ENCODE results near the gene NELFA. TPM values are rescaled to one million over a fixed set of nuclear protein-coding genes. Genes with fewer than 3 reads are reported as not detected.
A peak's percentile ranks its signal among the peaks of the same experiment; 100 is the strongest.

Gene NELFA
- total and polyA plus RNA-seq, 10 of the 15 experiments (the other 5 are each of a cell fraction or from before 2014, with no cell fraction given), result 0.39 to 38.6 (median 16.7) TPM

GRCh38 chr4:1983053-1983845 is 25.5 kb downstream of the NELFA start:
- intact Hi-C loops (cut with micrococcal nuclease; ENCODE audit: unreplicated experiment), result no loop called here
- ChIA-PET RAD21 (ENCODE audit: unreplicated experiment) (no interaction called here), CTCF (no interaction called here), SMC1A (ENCODE audit: uncharacterized antibody, unreplicated experiment) (no interaction called here), POLR2A (no interaction called here)
- Histone ChIP-seq H3K4me1 (ENCODE audit: control insufficient read depth, insufficient read depth, low read length) (no peaks in the 10 kb centered on the region), H3K27me3 (replicated peaks in 1 of 2; ENCODE audit: control insufficient read depth in 2 of 2, insufficient read depth in 2 of 2, low read length in 1 of 2) (no peaks in the 10 kb centered on the region), H2AFZ (ENCODE audit: control insufficient read depth, low read depth, low read length) (no peak overlapping the region), H4K20me1 (ENCODE audit: control insufficient read depth, insufficient read depth) (no peaks in the 10 kb centered on the region), H3K4me2 (ENCODE audit: control insufficient read depth, insufficient read depth) (no peak overlapping the region), H3K27ac (ENCODE audit: control insufficient read depth, insufficient read depth) (no peak overlapping the region), H3K4me3 (no peak overlapping the region), H3K79me2 (ENCODE audit: control insufficient read depth, insufficient read depth, low read length) (no peaks in the 10 kb centered on the region), H3K9me3 (replicated peaks; ENCODE audit: control insufficient read depth, insufficient read depth, low read length) (no peaks in the 10 kb centered on the region), H3K36me3 (ENCODE audit: control insufficient read depth in 2 of 2, insufficient read depth in 2 of 2, low read length in 1 of 2) (peaks cover 12 to 59% of the 10 kb centered on the region in 2 experiments; a peak in 3 of 4 replicates), H3K9ac (ENCODE audit: control insufficient read depth, insufficient read depth, low read length) (no peak overlapping the region)
- FAIRE-seq (no peak), DNase-seq (ENCODE audit: low read depth, low spot score) (no peak), ATAC-seq (peak; percentile 8; the same call in 2 of the 3 replicates)
- TSS peak; percentile 48 for BruUV-seq (replicated peaks)
- in situ Hi-C loops (cut with MboI), result no loop called here
- TF ChIP-seq BHLHE40 (IDR thresholded peaks at IDR 0.05; ENCODE audit: borderline replicate concordance in 1 of 2, low read depth in 2 of 2, low read length in 1 of 2) (no peak), POLR2A (IDR thresholded peaks at IDR 0.05; ENCODE audit: low read depth, low read length) (peak; percentile 71), ZBED1 (IDR thresholded peaks at IDR 0.05; ENCODE audit: borderline replicate concordance) (no peak), CREM (IDR thresholded peaks at IDR 0.05; ENCODE audit: low read depth) (no peak), NBN (IDR thresholded peaks at IDR 0.05) (no peak), RBBP5 (conservative IDR thresholded peaks at IDR 0.05) (no peak), ZNF687 (IDR thresholded peaks at IDR 0.05) (no peak), GABPA (IDR thresholded peaks at IDR 0.05; ENCODE audit: low read depth) (no peak)
- 93% methylated on average over 34 of the region's 34 CpGs for WGBS (ENCODE audit: insufficient coverage, insufficient replicate concordance, low lambda C conversion rate, missing lambda C conversion rate)

All from GM12878 (cell line).